Measurements from ENCODE around the gene CALHM4. TPM values are rescaled to one million over a fixed set of nuclear protein-coding genes. Genes with fewer than 3 reads are reported as not detected.
A peak's percentile ranks its signal among the peaks of the same experiment; 100 is the strongest.

CALHM4 gene
- total and polyA plus RNA-seq, 2 experiments from 2014 or later: not detected

DNA sequence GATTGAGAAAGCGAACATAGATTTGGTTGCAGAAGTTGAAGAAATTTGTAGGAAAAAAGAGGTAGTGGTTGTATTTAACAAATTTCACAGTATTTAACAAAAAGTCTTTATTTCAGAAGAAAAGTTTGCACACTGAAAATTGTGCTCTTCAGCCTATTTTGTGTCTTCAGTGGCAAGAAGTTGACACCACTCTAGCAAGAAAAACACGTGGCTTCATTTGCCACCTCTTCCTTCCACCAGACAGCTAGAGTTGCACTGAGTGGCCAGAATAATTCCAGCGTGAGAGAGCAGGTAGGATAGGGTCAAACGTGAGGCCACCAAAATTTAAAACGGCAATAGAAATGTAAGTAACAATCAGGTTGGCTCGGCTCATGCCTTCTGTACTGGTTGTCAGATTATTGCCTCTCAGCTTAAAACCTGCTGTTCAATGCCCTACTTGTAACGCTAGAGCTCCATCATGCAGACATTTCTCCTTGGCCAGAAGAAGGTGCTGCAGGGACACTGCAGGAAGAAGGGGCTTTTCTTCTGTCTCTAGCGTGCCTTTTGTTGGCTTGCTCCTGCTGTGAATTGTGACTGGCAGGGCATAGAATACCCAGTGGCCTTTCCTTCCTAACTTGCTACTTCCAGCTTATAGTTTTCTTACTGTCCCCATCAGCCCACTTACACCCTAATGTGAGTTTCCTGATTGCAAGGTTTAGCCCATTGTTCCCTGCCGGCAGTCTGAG is 20.2 kb upstream of the CALHM4 start:
- no peak overlapping the region for H3K4me2 ChIP-seq
- peak overlapping the region; percentile 84 for H2AFZ ChIP-seq
- H3K27ac Mint-ChIP-seq: no peak overlapping the region

More for the DNA sequence above, 20.2 kb upstream of the CALHM4 start:
- Mint-ChIP-seq H3K4me3 (no peak overlapping the region), H3K9me3 (no peaks in the 10 kb centered on the region), H3K27me3 (ENCODE audit: insufficient read depth, low read depth, poor library complexity) (peaks cover 5% of the 10 kb centered on the region), H3K36me3 (ENCODE audit: low read depth) (no peaks in the 10 kb centered on the region), H3K4me1 (peaks cover 42% of the 10 kb centered on the region)
- Histone ChIP-seq H3K4me1 (ENCODE audit: insufficient read depth) (peaks cover 42% of the 10 kb centered on the region), H3F3A (replicated peaks; ENCODE audit: low read depth) (no peaks in the 10 kb centered on the region), H3K79me2 (replicated peaks; ENCODE audit: insufficient read depth) (no peaks in the 10 kb centered on the region), H3K36me3 (ENCODE audit: insufficient read depth) (no peaks in the 10 kb centered on the region), H4K20me1 (replicated peaks; ENCODE audit: insufficient read depth) (no peaks in the 10 kb centered on the region), H3K27me3 (ENCODE audit: insufficient read depth) (no peaks in the 10 kb centered on the region), H3K9me2 (ENCODE audit: insufficient read depth) (no peaks in the 10 kb centered on the region), H3K27ac (ENCODE audit: low read depth) (no peak overlapping the region), H3K4me3 (no peak overlapping the region)
- TF ChIP-seq, protein P1, sequence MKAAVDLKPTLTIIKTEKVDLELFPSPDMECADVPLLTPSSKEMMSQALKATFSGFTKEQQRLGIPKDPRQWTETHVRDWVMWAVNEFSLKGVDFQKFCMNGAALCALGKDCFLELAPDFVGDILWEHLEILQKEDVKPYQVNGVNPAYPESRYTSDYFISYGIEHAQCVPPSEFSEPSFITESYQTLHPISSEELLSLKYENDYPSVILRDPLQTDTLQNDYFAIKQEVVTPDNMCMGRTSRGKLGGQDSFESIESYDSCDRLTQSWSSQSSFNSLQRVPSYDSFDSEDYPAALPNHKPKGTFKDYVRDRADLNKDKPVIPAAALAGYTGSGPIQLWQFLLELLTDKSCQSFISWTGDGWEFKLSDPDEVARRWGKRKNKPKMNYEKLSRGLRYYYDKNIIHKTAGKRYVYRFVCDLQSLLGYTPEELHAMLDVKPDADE (IDR thresholded peaks at IDR 0.05): no peak
- TF ChIP-seq, protein P2, sequence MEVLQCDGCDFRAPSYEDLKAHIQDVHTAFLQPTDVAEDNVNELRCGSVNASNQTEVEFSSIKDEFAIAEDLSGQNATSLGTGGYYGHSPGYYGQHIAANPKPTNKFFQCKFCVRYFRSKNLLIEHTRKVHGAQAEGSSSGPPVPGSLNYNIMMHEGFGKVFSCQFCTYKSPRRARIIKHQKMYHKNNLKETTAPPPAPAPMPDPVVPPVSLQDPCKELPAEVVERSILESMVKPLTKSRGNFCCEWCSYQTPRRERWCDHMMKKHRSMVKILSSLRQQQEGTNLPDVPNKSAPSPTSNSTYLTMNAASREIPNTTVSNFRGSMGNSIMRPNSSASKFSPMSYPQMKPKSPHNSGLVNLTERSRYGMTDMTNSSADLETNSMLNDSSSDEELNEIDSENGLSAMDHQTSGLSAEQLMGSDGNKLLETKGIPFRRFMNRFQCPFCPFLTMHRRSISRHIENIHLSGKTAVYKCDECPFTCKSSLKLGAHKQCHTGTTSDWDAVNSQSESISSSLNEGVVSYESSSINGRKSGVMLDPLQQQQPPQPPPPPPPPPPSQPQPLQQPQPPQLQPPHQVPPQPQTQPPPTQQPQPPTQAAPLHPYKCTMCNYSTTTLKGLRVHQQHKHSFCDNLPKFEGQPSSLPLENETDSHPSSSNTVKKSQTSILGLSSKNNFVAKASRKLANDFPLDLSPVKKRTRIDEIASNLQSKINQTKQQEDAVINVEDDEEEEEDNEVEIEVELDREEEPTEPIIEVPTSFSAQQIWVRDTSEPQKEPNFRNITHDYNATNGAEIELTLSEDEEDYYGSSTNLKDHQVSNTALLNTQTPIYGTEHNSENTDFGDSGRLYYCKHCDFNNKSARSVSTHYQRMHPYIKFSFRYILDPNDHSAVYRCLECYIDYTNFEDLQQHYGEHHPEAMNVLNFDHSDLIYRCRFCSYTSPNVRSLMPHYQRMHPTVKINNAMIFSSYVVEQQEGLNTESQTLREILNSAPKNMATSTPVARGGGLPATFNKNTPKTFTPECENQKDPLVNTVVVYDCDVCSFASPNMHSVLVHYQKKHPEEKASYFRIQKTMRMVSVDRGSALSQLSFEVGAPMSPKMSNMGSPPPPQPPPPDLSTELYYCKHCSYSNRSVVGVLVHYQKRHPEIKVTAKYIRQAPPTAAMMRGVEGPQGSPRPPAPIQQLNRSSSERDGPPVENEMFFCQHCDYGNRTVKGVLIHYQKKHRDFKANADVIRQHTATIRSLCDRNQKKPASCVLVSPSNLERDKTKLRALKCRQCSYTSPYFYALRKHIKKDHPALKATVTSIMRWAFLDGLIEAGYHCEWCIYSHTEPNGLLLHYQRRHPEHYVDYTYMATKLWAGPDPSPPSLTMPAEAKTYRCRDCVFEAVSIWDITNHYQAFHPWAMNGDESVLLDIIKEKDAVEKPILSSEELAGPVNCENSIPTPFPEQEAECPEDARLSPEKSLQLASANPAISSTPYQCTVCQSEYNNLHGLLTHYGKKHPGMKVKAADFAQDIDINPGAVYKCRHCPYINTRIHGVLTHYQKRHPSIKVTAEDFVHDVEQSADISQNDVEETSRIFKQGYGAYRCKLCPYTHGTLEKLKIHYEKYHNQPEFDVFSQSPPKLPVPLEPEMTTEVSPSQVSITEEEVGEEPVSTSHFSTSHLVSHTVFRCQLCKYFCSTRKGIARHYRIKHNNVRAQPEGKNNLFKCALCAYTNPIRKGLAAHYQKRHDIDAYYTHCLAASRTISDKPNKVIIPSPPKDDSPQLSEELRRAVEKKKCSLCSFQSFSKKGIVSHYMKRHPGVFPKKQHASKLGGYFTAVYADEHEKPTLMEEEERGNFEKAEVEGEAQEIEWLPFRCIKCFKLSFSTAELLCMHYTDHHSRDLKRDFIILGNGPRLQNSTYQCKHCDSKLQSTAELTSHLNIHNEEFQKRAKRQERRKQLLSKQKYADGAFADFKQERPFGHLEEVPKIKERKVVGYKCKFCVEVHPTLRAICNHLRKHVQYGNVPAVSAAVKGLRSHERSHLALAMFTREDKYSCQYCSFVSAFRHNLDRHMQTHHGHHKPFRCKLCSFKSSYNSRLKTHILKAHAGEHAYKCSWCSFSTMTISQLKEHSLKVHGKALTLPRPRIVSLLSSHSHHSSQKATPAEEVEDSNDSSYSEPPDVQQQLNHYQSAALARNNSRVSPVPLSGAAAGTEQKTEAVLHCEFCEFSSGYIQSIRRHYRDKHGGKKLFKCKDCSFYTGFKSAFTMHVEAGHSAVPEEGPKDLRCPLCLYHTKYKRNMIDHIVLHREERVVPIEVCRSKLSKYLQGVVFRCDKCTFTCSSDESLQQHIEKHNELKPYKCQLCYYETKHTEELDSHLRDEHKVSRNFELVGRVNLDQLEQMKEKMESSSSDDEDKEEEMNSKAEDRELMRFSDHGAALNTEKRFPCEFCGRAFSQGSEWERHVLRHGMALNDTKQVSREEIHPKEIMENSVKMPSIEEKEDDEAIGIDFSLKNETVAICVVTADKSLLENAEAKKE (CRISPR knock-in tag; IDR thresholded peaks at IDR 0.05): peak; percentile 85
- TF ChIP-seq ZNF331 (CRISPR knock-in tag; IDR thresholded peaks at IDR 0.05; ENCODE audit: low read depth) (no peak), POLR2AphosphoS5 (IDR thresholded peaks at IDR 0.05; ENCODE audit: low read depth) (no peak), NANOG (IDR thresholded peaks at IDR 0.05; ENCODE audit: borderline replicate concordance) (no peak), JUNB (IDR thresholded peaks at IDR 0.05; ENCODE audit: unreplicated experiment) (no peak), EZH2phosphoT487 (IDR thresholded peaks at IDR 0.05; ENCODE audit: unreplicated experiment) (no peak), STAT1 (IDR thresholded peaks at IDR 0.05; ENCODE audit: unreplicated experiment) (no peak), EZH2 (IDR thresholded peaks at IDR 0.05; ENCODE audit: low read depth, unreplicated experiment) (no peak), CREB1 (CRISPR knock-in tag; IDR thresholded peaks at IDR 0.05; ENCODE audit: low read depth) (no peak)
- TF ChIP-seq, protein P3, sequence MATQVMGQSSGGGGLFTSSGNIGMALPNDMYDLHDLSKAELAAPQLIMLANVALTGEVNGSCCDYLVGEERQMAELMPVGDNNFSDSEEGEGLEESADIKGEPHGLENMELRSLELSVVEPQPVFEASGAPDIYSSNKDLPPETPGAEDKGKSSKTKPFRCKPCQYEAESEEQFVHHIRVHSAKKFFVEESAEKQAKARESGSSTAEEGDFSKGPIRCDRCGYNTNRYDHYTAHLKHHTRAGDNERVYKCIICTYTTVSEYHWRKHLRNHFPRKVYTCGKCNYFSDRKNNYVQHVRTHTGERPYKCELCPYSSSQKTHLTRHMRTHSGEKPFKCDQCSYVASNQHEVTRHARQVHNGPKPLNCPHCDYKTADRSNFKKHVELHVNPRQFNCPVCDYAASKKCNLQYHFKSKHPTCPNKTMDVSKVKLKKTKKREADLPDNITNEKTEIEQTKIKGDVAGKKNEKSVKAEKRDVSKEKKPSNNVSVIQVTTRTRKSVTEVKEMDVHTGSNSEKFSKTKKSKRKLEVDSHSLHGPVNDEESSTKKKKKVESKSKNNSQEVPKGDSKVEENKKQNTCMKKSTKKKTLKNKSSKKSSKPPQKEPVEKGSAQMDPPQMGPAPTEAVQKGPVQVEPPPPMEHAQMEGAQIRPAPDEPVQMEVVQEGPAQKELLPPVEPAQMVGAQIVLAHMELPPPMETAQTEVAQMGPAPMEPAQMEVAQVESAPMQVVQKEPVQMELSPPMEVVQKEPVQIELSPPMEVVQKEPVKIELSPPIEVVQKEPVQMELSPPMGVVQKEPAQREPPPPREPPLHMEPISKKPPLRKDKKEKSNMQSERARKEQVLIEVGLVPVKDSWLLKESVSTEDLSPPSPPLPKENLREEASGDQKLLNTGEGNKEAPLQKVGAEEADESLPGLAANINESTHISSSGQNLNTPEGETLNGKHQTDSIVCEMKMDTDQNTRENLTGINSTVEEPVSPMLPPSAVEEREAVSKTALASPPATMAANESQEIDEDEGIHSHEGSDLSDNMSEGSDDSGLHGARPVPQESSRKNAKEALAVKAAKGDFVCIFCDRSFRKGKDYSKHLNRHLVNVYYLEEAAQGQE (IDR thresholded peaks at IDR 0.05; ENCODE audit: unreplicated experiment): no peak
- TF ChIP-seq, protein P4, sequence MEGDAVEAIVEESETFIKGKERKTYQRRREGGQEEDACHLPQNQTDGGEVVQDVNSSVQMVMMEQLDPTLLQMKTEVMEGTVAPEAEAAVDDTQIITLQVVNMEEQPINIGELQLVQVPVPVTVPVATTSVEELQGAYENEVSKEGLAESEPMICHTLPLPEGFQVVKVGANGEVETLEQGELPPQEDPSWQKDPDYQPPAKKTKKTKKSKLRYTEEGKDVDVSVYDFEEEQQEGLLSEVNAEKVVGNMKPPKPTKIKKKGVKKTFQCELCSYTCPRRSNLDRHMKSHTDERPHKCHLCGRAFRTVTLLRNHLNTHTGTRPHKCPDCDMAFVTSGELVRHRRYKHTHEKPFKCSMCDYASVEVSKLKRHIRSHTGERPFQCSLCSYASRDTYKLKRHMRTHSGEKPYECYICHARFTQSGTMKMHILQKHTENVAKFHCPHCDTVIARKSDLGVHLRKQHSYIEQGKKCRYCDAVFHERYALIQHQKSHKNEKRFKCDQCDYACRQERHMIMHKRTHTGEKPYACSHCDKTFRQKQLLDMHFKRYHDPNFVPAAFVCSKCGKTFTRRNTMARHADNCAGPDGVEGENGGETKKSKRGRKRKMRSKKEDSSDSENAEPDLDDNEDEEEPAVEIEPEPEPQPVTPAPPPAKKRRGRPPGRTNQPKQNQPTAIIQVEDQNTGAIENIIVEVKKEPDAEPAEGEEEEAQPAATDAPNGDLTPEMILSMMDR (conservative IDR thresholded peaks at IDR 0.05; ENCODE audit: low read depth in 2 of 2): peak; percentile 9 to 65; a peak in 2 of 4 replicates
- ATAC-seq: peak; percentile 77
- peak; percentile 53 for DNase-seq (ENCODE audit: low spot score)

Measured in GM23338 (cell line).